GM12865 (cell line): ENCODE results near the gene NCKIPSD.
A peak's percentile ranks its signal among the peaks of the same experiment; 100 is the strongest.

Source experiments
- DNase-seq: peaks from one replicate; pipeline ENCODE4 v3.0.0; 2010; ENCODE audit warnings: low read depth
- H3K4me3 ChIP-seq: 2 replicates; pipeline ENCODE4 v1.5.1; 2011; ENCODE audit warnings: mild to moderate bottlenecking, low read depth, low read length, control low read depth
- TF ChIP-seq, protein P1 (sequence below): IDR thresholded peaks from 2 replicates; pipeline ENCODE4 v1.5.1; 2011; ENCODE audit warnings: low read length, control low read depth, low read depth, inconsistent platforms; ENCODE audit not compliant: insufficient read depth; ENCODE audit errors: missing control alignments

Gene NCKIPSD

DNA sequence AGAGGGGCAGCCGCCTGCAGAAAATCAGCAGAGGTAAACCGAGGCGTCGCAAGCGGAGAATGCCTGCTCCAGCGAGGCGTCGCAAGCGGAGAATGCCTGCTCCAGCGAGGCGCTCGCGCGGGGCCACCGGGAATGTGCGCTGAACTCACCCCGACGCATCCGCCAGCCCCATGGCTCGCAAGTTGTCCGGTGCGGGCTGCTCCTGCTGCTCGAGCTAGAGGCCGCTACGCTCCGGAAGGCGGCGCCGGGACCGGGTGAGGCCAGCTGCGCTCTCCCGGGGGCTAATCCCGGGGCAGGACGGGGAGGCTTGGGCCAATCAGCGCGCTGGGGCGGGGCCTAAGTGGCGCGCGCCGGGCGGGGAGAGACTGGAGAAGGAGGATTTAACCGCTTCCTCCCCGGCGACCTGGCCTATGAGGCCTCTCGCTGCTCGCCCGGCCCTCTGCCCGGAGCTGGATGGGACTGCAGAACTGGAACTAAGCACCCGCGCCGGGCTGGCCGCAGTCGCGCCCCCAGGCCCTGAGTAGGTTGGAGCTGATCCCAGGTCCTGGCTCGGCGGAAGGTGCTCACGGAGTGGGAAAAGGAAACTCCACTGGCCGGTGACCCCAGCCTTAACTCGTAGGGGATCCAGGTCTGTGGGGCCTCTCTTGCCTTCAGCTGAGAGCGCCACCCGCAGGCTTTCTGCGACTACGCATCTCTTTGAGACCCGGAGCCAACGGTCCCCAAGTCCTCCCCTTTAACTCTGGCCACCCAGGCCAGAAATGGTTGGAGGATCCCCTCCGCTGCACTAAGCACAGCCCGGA, 50.3 kb downstream of the NCKIPSD start, which contains the start of gene SLC26A6:
Gene SLC26A6, minus strand, starts transcription at position 240 of the 800 bp plus-strand sequence. Its CDS starts 68 bp downstream, at position 172.
- peak; percentile 97 for DNase-seq
- TF ChIP-seq, protein P1, sequence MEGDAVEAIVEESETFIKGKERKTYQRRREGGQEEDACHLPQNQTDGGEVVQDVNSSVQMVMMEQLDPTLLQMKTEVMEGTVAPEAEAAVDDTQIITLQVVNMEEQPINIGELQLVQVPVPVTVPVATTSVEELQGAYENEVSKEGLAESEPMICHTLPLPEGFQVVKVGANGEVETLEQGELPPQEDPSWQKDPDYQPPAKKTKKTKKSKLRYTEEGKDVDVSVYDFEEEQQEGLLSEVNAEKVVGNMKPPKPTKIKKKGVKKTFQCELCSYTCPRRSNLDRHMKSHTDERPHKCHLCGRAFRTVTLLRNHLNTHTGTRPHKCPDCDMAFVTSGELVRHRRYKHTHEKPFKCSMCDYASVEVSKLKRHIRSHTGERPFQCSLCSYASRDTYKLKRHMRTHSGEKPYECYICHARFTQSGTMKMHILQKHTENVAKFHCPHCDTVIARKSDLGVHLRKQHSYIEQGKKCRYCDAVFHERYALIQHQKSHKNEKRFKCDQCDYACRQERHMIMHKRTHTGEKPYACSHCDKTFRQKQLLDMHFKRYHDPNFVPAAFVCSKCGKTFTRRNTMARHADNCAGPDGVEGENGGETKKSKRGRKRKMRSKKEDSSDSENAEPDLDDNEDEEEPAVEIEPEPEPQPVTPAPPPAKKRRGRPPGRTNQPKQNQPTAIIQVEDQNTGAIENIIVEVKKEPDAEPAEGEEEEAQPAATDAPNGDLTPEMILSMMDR: peak; percentile 76
- H3K4me3 ChIP-seq: peak within 1 kb of the TSS; percentile 93

DNA sequence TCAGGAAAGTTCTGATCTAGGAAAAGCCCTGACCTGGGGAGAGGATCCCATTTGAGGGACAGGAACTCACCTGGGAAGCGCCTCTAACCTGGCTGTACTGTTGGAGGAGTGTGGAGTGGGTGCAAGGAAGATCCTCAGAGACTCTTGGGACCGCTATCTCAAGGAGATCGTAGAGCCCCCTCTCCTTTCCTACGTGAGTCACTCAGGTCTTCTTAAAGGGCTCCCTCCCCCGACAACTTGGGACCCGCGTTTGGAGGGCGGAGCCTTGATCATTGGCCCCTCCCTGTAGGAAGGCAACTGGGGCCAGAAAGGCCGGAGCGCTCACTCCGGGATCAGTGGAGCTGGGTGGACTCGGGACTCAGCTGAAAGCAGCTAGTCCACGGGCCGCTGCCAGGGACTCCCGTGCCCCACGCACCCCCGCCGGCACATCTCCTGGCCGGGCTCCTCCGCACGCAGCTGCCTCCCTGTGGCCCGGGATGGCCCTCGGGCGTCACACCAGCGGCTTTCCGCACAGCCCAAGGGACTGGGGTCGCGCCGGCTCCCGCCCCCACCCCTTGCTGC, 51.0 kb downstream of the NCKIPSD start:
- peak overlapping the region; percentile 93 for H3K4me3 ChIP-seq
- TF ChIP-seq, protein P1: no peak
- DNase-seq: peak; percentile 66

GRCh38 chr3:48633743-48634142, 52.0 kb downstream of the NCKIPSD start:
- TF ChIP-seq, protein P1: no peak
- DNase-seq: no peak
- H3K4me3 ChIP-seq: no peak overlapping the region

GRCh38 chr3:48633256-48633655, 52.5 kb downstream of the NCKIPSD start:
- H3K4me3 ChIP-seq: no peak overlapping the region
- TF ChIP-seq, protein P1: no peak
- no peak for DNase-seq

DNA sequence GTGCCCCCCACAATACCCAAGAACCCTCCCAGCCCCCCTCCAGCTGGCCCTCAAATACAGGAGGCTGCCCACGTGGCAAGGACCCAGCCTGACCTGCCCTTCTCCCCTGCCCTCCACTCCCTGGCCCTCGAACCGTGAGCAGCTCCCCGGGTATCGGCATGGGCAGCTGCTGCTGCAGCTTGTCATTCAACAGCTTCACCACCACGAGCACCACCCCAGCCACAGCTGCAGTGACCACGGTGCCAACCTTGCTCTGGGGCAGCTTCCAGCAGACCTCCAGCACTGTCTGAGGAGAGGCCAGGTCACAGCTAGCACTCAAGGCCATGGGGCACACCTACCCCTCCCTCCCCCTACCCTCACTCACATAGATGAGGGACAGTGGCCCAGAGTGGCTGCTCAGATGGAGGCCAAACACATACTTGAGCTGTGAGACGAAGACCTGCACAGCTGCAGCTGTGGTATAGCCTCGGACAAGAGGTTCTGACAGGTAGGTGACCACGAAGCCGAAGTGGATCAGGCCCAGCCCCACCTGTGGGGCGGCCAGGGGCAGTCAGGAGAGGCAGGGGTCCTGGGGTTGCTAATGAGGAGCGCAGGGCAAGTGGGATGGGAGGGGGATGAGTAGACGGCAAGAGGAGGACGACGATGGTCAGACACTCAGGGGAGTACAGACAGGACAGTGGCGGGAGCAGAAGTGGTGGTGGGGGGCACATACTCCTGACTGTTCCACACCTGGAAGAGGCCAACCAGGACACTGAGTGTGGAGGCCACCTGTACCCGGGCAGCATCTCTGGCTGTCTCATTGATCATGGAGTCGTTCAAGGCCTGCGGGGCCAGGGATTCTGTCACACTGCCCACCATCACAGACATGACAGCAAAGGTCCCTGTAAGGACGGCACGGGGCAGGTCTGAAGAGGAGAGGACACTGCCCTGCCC, 53.9 kb downstream of the NCKIPSD start:
- no peak for DNase-seq
- TF ChIP-seq, protein P1: no peak
- H3K4me3 ChIP-seq: no peak overlapping the region

- TF ChIP-seq, protein P1: no peak
- no peak overlapping the region for H3K4me3 ChIP-seq
- DNase-seq: no peak
These were observed 54.9 kb downstream of the NCKIPSD start for GRCh38 chr3:48630833-48631232.
